Gastroesophageal sphincter (tissue), 3 donors: ENCODE data around the gene GRK5.

ENCODE experiments used
- CTCF ChIP-seq, 4 experiments: fragments of 200-600 bp in 2 of 4; fragments of 450-650 bp in 2 of 4; sonication (generic) in 1 of 4; IDR thresholded peaks; one replicate each; pipeline ENCODE4 v1.5.1; 2017 to 2019; ENCODE audit warnings: antibody characterized with exemption in 4 of 4, mild to moderate bottlenecking in 2 of 4, moderate library complexity in 2 of 4
- POLR2AphosphoS5 ChIP-seq: sonication (generic); formaldehyde crosslinking; IDR thresholded peaks from one replicate; pipeline ENCODE4 v1.6.1; 2017; ENCODE audit warnings: antibody characterized with exemption

GRCh38 chr10:119393421-119393820 lies 186.1 kb downstream of the GRK5 start:
- TF ChIP-seq CTCF (IDR thresholded peaks at IDR 0.05) (no peak), POLR2AphosphoS5 (no peak)
